T47D (cell line): Measurements from ENCODE around the gene PARP1.

Source experiments
- DNase-seq, 2 experiments: peaks; one replicate each; pipeline versions ENCODE4 v3.0.0 to v3.0.0-alpha.2; 2011 to 2012; ENCODE audit warnings: low read depth in 1 of 2, low spot score in 1 of 2
- JUND ChIP-seq: IDR thresholded peaks from 2 replicates; pipeline ENCODE4 v1.6.1; 2012; ENCODE audit warnings: low read depth
- in situ Hi-C: cut with HindIII; loops from 2 replicates; pipeline ENCODE4 v1.10.0; 2016; ENCODE audit warnings: low sequenced_read_pairs, low pct_unique_long_range_greater_than_20kb

PARP1 gene

GRCh38 chr1:226400519-226401354 is 7.2 kb downstream of the PARP1 start:
- DNase-seq = no peak
- in situ Hi-C loops = no loop called here
- no peak for TF ChIP-seq JUND

DNA sequence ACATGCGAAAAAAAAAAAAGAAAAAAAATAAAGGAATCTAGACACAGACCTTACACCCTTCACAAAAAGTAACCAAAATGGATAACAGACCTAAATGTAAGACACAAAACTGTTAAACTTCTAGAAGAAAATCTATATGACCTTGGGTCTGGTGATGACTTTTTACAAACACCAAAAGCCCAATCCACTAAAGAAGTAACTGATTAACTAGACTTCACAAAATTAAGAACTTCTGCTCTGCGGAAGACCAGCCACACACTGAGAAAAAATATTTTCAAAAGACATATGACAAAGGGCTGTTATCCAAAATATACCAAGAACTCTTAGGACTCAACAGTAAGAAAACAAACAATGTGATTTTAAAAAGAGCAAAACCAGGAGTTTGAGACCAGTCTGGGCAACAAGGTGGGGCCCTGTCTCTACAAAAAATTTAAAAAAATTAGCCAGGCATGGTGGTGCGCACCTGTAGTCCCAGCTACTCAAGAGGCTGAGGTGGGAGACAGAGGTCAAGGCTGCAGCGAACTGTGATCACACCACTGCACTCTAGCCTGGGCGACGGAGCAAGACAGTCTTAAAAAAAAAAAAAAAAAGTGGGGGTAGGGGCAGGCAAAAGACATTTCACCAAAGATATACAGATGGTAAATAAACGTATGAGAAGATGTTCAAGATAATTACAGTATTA is 9.8 kb downstream of the PARP1 start:
- TF ChIP-seq JUND = no peak
- in situ Hi-C loops = no loop called here
- DNase-seq = no peak

DNA sequence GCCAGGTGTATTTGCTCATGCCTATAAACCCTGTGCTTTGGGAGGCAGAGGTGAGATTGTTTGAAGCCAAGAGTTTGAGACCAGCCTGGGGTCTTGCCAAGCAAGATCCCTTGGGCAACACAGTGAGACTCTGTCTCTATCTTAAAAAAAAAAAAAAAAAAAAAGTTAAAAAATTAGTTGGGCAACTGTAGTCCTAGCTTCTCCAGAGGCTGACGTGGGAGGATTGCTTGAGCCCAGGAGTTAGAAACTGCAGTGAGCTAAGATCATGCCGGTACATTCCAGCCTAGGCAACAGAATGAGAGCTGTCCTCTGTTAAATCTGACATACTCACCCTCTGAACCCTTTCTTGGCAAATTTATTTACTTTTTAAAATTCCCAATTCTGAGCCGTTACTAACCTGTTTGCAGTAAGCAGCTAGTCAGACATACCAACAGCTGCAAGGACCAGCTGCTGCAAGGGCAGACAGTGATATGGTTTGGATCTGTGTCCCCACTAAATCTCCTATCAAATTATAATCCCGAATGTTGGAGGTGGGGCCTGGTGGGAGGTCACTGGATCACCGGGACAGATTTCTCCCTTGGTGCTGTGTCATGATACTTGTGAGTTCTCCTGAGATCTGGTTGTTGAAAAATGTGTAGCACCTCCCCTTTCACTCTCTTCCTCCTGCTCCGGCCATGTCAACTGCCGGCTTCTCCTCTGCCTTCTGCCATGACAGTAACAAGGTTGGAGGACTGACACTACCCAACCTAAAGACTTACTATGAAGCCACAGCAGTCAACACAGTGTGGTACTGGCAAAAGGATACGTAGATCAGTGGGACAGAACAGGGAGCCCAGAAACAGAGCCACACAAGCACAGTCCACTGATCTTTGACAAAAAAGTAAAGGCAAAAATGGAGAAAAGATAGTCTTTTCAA is 10.6 kb downstream of the PARP1 start:
- no peak for DNase-seq
- no peak for TF ChIP-seq JUND
- in situ Hi-C loops = no loop called here

DNA sequence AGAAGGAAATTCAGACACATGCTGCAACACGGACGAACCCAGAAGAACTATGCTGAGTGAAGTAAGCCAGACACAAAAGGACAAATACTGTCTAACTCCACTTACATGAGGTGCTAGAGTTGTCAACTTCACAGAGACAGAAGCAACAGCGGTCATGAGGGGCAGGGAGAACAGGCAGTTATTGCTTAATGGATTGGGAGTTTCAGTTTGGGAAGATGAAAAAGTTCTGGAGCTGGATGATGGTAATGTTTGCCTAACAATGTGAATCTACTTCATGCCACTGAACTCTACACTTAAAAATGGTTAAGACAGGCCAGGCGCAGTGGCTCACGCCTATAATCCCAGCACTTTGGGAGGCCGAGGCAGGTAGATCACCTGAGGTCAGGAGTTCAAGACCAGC is 12.1 kb downstream of the PARP1 start:
- DNase-seq = no peak
- in situ Hi-C loops = no loop called here
- no peak for TF ChIP-seq JUND

DNA sequence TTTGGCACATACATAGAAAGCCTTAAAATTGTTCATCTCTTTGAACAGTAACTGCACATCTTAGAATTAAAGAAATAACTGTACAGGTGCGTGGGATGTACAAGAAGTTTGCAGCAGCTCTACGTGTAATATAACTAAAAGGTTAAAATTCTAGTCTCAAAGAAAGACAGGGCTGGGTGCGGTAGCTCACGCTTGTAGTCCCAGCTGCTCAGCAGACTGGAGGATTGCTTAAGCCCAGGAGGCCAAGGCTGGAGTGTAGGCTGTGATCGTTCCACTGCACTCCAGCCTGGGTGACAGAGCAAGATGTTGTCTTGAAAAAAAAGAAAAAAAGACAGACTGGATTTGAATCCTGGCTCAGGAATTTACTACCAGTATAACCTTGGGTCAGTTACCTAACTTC is 13.4 kb downstream of the PARP1 start:
- no peak for TF ChIP-seq JUND
- in situ Hi-C loops = no loop called here
- DNase-seq = no peak

GRCh38 chr1:226390681-226391080 is 17.2 kb downstream of the PARP1 start:
- in situ Hi-C loops = no loop called here
- DNase-seq = no peak

DNA sequence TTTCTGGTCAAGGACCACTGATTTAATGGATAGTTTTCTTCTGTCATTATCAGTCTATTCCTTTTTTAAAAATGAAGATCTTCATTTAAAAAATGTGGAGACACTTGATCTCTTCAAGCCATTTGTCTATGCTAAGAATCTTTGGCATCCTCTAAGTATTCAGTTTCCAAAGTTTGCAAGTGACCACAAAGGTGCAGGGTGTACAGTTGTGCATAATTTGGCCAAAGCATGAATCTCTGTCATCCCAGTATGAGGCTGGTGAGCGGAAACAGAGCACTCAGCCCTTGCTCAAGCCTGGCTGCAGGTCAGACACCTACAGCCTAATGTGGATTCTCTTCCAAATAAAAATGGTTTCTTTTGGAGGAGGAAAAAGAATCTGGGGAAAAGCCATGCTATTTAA is 19.8 kb downstream of the PARP1 start:
- DNase-seq = no peak
- in situ Hi-C loops = no loop called here
- TF ChIP-seq JUND = no peak

More at GRCh38 chr1:226390681-226391080, 17.2 kb downstream of the PARP1 start:
- TF ChIP-seq JUND = no peak

DNA sequence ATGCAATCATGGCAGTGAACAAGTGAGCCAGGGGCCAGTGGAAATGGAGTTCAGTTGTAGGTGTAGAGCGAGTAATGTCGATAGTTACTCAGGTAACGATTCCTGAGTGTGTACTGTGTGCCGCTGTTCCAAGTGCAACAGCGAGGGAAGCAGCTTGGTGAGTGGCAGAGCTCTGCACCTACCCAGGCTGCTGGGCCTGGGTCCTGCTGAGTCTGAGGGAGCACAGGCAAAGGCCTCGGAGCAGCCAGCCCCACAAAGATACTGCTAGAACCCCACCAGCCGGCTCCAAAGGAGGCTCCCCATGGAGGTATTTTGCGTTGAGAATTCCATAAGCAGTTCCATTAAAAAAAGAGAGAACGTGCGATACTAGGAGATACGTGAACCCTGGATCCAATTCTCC is 23.2 kb downstream of the PARP1 start:
- no peak for TF ChIP-seq JUND
- DNase-seq = no peak
- in situ Hi-C loops = no loop called here

GRCh38 chr1:226384040-226384439 is 23.9 kb downstream of the PARP1 start:
- no peak for DNase-seq
- no peak for TF ChIP-seq JUND
- in situ Hi-C loops = no loop called here

DNA sequence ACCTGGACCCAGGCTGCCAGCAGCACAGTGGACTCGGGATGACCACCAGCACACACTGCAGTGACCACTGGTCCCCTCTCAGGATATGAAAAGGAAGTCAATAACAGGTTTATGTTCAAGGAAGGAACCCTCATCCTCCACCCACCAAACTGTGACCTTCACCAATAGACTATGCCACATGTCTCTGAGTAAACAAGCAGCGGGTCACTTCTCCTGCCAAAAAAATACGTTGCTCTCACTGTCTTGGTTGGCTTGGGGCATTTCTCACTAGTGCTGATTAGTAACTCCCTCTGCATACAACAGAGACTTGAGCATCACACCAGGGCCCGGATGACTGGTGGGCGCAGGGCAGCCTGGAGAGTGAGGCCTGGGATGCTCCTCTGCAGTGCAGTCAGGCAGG is 25.9 kb downstream of the PARP1 start:
- DNase-seq = no peak
- TF ChIP-seq JUND = no peak
- in situ Hi-C loops = no loop called here

- TF ChIP-seq JUND = no peak
- in situ Hi-C loops = no loop called here
- DNase-seq = no peak
Measured at GRCh38 chr1:226381226-226381998, 26.5 kb downstream of the PARP1 start.

DNA sequence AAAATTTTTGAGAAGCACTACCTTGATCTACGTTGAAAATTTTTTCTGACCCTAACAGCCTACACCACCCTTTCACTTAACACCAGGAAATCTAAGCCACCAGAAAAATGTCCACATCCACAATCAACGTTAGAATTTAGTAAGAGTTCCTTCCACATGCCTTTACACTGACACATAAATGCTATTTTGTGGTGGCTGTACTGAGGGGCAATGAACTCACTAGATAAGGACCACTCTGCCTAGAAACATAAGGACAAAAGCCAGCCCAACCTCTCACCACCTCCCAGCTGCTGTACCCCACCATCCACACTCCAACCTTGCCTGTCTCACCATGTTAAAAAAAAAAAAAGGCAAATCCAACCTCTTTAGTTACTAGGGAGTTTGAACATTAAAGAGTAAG is 29.8 kb downstream of the PARP1 start:
- no peak for TF ChIP-seq JUND
- in situ Hi-C loops = no loop called here

More for the DNA sequence above, 29.8 kb downstream of the PARP1 start:
- DNase-seq = no peak
